GM06990 (cell line): ENCODE results near the gene PARD6A.

Experiments used
- DNase-seq: peaks from one replicate; pipeline ENCODE4 v3.0.0-alpha.2; 2011; ENCODE audit not compliant: insufficient read length; ENCODE audit errors: extremely low read depth
- H3K27me3 ChIP-seq: replicated peaks from 2 replicates; pipeline ENCODE4 v1.6.0; 2011; ENCODE audit warnings: low read length; ENCODE audit not compliant: control insufficient read depth, insufficient read depth
- H3K36me3 ChIP-seq: 2 replicates; pipeline ENCODE4 v1.5.1; 2011; ENCODE audit warnings: low read length; ENCODE audit not compliant: control insufficient read depth, insufficient read depth
- H3K4me3 ChIP-seq: replicated peaks from 2 replicates; pipeline ENCODE4 v1.5.1; 2011; ENCODE audit warnings: low read depth, mild to moderate bottlenecking, control low read depth, low read length
- TF ChIP-seq, protein P1 (sequence below): IDR thresholded peaks from 2 replicates; pipeline ENCODE4 v1.5.1; 2011; ENCODE audit warnings: low read length, control low read depth, mild to moderate bottlenecking, inconsistent platforms; ENCODE audit not compliant: insufficient read depth, poor library complexity, severe bottlenecking

The PARD6A gene

DNA sequence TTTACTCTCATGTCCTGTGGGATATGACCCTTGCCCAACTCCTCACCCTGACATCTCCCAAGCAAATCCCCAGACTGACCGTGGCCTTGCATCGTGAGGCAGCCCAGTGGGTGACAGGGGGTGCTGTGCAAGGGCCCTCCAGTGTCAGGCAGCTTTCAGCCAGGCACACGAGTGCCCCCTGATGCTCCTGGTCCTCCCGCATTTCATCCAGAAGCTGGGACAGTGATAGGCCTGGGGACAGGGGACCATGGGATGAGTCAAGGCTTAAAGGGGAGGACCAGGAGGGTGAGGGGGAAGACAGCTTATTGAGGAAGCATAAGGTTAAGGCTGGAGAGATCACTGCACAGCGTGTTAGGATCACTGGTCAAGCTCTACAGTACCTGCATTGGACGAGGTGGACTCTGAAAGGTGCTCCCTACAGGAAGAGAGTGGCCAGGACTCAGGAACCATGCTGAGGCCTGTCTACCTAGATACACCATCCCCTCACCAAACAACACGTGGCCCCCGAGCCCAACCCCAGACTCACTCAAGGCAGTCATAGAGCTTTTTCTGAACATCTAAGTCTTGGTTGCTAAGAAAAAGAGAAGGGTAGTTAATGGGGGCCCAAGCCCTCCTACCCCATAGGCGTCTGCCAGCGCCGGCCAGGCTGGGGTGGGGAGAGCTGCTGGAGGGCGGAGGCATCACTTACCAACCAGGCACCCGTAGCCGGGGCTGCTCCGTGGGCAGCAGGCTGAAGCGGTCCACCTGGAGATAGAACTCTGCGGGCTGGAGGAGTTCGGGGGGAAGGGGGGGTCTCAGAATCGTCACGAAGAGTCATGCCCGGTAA, 1.7 kb upstream of the PARD6A start:
- peaks cover 25% of the 10 kb centered on the region for H3K36me3 ChIP-seq
- TF ChIP-seq, protein P1, sequence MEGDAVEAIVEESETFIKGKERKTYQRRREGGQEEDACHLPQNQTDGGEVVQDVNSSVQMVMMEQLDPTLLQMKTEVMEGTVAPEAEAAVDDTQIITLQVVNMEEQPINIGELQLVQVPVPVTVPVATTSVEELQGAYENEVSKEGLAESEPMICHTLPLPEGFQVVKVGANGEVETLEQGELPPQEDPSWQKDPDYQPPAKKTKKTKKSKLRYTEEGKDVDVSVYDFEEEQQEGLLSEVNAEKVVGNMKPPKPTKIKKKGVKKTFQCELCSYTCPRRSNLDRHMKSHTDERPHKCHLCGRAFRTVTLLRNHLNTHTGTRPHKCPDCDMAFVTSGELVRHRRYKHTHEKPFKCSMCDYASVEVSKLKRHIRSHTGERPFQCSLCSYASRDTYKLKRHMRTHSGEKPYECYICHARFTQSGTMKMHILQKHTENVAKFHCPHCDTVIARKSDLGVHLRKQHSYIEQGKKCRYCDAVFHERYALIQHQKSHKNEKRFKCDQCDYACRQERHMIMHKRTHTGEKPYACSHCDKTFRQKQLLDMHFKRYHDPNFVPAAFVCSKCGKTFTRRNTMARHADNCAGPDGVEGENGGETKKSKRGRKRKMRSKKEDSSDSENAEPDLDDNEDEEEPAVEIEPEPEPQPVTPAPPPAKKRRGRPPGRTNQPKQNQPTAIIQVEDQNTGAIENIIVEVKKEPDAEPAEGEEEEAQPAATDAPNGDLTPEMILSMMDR: no peak
- H3K27me3 ChIP-seq: no peaks in the 10 kb centered on the region
- H3K4me3 ChIP-seq: peak overlapping the region; percentile 94
- DNase-seq: no peak

DNA sequence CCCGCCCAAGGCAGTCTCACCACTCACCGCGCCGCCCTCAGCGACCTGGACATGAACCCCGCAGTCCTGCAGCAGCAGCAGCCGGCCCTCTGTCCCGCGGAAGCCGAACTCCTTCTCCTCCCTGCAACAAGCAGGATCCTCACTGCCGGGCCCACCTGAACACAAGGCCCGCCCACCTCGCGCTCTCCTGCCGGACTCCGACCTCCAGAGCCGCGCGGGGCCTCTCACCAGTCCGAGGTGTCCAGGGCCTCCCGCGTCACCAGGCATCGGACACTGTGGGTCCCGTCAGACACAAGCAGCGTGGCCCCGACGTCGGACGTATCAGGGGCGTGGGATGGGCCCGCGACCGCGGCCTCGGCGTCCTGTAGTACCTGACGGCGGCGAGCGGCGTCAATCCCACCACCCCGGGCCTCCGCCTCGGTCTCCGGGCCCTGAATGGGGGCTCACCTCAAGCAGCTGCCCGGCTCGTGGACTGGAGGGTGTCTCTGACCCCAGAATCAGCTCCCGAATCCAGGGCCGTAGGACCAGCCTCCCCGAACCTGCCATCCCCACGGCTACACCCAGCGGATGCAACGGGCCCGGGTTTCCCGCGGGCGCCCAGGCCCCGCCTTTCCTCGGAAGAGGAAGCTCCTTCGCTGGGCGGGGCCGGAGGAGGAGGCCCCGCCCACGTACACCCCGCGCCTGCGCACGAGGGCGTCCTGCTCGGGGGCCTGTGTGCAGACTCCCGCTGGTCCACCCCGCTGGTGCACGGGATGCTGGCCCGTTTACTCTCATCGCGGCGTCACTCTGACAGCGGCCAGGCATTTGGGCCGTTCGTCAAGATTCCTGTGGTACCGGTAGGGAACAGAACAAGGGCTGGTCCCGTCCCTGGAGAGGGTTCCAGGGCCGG, 841 bp upstream of the PARD6A start, which contains the start of gene ACD:
TSS of gene ACD (minus strand) at position 586 of the 889 bp plus-strand sequence. CDS start at position 546, 40 bp downstream.
- peak; percentile 96 for DNase-seq
- Histone ChIP-seq H3K36me3 (peaks cover 17% of the 10 kb centered on the region), H3K27me3 (no peaks in the 10 kb centered on the region), H3K4me3 (peak within 1 kb of the TSS; percentile 94)
- TF ChIP-seq, protein P1: no peak

DNA sequence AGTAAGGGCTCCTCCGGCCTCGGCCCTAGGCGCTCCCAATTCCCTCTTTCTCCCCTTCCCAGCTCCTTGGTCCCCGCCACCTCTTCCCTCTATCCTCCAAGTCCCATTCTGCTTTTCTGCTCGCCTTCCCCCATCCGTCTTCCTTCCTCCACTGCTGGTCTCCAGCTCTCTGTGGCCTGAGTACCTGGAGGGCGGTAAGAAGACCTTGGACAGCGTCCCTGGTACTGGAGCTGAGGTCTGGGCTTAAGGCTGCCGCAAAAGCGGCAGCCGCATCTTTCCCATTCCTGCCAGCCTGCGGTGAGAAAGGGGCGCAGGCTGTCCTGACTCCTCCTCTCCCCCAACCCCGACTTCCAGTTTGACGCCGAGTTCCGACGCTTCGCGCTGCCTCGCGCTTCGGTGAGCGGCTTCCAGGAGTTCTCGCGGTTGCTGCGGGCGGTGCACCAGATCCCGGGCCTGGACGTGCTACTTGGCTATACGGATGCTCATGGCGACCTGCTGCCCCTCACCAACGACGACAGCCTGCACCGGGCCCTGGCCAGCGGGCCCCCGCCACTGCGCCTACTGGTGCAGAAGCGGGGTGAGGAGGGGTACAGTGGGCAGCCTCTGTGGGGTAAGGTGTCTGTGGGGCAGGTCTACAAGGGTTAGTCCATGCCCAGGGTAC, 471 bp downstream of the PARD6A start:
- peaks cover 14% of the 10 kb centered on the region for H3K36me3 ChIP-seq

DNA sequence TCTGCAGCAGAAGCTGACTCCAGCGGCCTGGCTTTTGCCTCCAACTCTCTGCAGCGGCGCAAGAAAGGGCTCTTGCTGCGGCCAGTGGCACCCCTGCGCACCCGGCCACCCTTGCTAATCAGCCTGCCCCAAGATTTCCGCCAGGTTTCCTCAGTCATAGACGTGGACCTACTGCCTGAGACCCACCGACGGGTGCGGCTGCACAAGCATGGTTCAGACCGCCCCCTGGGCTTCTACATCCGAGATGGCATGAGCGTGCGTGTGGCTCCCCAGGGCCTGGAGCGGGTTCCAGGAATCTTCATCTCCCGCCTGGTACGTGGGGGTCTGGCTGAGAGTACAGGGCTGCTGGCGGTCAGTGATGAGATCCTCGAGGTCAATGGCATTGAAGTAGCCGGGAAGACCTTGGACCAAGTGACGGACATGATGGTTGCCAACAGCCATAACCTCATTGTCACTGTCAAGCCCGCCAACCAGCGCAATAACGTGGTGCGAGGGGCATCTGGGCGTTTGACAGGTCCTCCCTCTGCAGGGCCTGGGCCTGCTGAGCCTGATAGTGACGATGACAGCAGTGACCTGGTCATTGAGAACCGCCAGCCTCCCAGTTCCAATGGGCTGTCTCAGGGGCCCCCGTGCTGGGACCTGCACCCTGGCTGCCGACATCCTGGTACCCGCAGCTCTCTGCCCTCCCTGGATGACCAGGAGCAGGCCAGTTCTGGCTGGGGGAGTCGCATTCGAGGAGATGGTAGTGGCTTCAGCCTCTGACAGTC, 1.3 kb downstream of the PARD6A start:
- TF ChIP-seq, protein P1: no peak
- no peak for DNase-seq
- H3K36me3 ChIP-seq: peaks cover 9% of the 10 kb centered on the region
- H3K27me3 ChIP-seq: no peaks in the 10 kb centered on the region
- H3K4me3 ChIP-seq: no peak overlapping the region

More for the DNA sequence above, 471 bp downstream of the PARD6A start:
- TF ChIP-seq, protein P1: no peak
- DNase-seq: no peak
- peak overlapping the region; percentile 63 for H3K4me3 ChIP-seq
- no peaks in the 10 kb centered on the region for H3K27me3 ChIP-seq

DNA sequence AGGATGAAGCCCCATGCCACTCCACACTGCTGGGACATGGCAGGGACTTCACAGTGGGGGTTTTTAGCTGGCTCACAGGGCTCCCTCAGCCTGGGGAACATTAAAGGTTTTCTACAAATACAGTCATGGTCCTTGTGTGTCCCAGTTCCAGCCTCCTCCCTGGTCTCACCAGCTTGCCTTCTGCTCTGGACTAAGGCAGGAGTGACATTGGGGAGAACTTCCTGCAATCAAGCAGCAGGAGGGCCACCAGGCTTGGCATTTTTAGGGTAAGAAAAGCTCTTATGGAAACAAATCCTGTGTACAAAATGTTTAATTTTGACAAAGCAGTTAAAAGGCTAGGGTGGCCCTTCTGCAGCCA, 1.9 kb downstream of the PARD6A start:
- TF ChIP-seq, protein P1: no peak
- no peak overlapping the region for H3K4me3 ChIP-seq
- DNase-seq: no peak
- H3K27me3 ChIP-seq: no peaks in the 10 kb centered on the region
- H3K36me3 ChIP-seq: peaks cover 6% of the 10 kb centered on the region
